ENCODE results near the gene NSMF.
"Not testable (repeated sequence)": the region's sequence is repeated elsewhere in the genome, so short reads cannot be mapped to it uniquely, and the experiment has no call there.

NSMF gene

DNA sequence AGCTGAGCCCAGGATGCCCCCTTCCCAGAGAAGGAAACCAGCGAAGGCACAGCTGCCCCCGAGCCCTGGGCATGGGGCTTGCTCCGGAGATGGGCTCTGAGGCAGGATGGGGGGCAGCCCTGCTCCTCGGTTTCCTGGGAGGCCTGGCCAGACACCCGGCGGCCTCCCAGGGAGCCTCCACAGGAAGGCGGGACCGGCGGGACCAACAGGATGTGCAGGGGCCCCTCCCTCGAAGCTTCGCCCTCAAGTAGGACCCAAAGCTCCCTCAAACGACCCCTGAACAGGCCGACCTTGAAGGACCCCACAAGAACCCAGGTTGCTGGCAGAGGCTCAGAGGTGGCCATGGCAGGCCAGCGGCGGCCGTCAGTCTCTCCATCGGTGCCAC lies 47.9 kb downstream of the NSMF start:
- no peak overlapping the region for H3K27ac ChIP-seq
- TF ChIP-seq ZFX (IDR thresholded peaks at IDR 0.05; ENCODE audit: borderline replicate concordance), result no peak
- TF ChIP-seq, protein P1, sequence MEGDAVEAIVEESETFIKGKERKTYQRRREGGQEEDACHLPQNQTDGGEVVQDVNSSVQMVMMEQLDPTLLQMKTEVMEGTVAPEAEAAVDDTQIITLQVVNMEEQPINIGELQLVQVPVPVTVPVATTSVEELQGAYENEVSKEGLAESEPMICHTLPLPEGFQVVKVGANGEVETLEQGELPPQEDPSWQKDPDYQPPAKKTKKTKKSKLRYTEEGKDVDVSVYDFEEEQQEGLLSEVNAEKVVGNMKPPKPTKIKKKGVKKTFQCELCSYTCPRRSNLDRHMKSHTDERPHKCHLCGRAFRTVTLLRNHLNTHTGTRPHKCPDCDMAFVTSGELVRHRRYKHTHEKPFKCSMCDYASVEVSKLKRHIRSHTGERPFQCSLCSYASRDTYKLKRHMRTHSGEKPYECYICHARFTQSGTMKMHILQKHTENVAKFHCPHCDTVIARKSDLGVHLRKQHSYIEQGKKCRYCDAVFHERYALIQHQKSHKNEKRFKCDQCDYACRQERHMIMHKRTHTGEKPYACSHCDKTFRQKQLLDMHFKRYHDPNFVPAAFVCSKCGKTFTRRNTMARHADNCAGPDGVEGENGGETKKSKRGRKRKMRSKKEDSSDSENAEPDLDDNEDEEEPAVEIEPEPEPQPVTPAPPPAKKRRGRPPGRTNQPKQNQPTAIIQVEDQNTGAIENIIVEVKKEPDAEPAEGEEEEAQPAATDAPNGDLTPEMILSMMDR (IDR thresholded peaks at IDR 0.05), result no peak

DNA sequence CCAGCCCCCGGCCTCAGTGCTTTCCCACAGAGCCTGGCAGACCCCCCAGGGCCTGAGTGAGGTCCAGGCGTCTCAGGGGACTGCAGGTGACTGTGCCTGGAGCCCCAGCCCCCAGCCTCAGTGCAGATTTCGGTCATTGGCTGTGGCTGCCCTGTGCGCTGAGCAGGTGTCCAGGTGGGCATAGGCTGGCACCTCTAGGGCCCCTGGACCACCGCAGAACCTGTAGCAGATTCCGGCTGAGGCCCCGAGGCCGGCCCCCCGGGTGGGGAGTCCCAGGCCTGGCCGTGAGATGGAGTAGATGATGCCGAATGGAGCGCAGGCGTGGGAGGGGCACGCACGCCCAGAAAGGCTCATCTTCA lies 48.3 kb downstream of the NSMF start:
- H3K27ac ChIP-seq, result no peak overlapping the region
- TF ChIP-seq, protein P1 (IDR thresholded peaks at IDR 0.05), result no peak

DNA sequence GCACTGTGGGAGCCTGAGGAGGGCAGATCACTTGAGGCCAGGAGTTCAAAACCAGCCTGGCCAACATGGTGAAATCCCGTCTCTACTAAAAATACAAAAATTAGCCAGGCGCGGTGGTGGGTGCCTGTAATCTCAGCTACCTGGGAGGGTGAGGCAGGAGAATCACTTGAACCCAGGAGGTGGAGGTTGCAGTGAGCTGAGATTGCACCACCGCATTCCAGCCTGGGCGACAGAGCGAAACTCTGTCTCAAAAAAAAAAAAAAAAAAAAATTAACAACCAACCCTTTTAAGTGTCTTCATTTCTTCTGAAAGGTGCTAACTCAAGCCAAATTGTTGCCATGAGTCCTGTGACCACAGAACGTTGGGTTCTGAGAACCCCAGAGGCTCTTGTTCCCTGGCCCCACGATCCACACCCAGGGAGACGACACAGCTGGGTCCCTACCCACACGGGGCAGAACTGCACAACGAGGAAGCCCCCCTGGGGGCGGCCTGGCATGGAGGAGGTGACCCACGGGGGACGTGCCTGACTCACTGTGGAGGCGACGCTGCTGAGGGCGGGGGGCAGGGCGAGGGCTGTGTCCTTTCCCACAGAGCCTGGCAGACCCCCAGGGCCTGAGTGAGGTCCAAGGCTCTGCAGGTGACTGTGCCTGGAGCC lies 48.8 kb downstream of the NSMF start:
- not testable (repeated sequence) for H3K27ac ChIP-seq

- no peak overlapping the region for H3K27ac ChIP-seq
- TF ChIP-seq, protein P1 (IDR thresholded peaks at IDR 0.05), result no peak
- TF ChIP-seq ZFX (IDR thresholded peaks at IDR 0.05; ENCODE audit: borderline replicate concordance), result no peak
These were observed 49.6 kb downstream of the NSMF start for GRCh38 chr9:137409515-137409914.

DNA sequence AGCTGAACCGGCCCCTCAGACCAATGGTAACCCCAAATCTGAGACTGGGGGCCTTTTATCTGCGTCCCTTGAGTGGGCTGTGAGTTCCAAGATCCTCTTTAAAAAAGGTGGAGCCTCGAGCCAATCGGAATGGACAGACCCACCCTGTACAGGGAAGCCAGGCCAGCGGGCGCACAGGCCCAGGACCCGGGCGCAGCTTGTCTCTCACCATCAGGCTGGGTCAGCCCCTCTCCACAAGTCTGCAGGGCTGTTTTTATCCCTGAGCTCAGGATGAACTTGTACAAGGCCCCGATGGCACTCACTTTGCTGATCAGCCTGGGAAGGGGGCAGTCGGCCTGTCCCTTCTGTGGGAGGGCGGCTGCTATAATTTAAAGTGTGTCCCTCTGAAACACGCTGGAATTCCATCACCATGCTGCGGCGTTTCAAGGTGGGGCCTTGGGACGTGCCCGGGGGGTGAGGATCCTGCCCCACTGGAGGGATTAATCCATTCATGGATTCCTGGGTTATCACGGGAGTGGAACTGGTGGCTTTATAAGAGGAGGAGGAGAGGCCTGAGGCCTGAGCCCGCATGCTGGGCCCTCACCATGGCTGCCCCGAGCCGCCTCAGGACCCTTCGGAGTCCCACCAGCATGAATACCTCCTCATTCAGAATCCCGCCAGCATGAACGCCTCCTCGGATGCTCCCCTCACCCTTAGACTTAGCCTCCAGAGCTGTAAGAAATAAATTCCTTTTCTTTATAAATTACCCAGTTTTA lies 50.3 kb downstream of the NSMF start:
- TF ChIP-seq, protein P1 (IDR thresholded peaks at IDR 0.05), result no peak
- no peak for TF ChIP-seq ZFX (IDR thresholded peaks at IDR 0.05; ENCODE audit: borderline replicate concordance)
- no peak overlapping the region for H3K27ac ChIP-seq

- no peak overlapping the region for H3K27ac ChIP-seq
- TF ChIP-seq ZFX (IDR thresholded peaks at IDR 0.05; ENCODE audit: borderline replicate concordance), result no peak
- TF ChIP-seq, protein P1 (IDR thresholded peaks at IDR 0.05), result no peak
These were observed 51.4 kb downstream of the NSMF start for GRCh38 chr9:137407590-137408300.

- no peak overlapping the region for H3K27ac ChIP-seq
- TF ChIP-seq, protein P1 (IDR thresholded peaks at IDR 0.05), result peak; percentile 32
- no peak for TF ChIP-seq ZFX (IDR thresholded peaks at IDR 0.05; ENCODE audit: borderline replicate concordance)
These were observed 52.1 kb downstream of the NSMF start for GRCh38 chr9:137406876-137407589.

Data from 22Rv1 (cell line).